B cell (primary cell): ENCODE measurements around the gene MAN2A1. TPM values are rescaled to one million over a fixed set of nuclear protein-coding genes. Genes with fewer than 3 reads are reported as not detected.

Source experiments
- ATAC-seq: fragments of 200-7000 bp; cut with Tn5 transposase; one replicate; pipeline ENCODE4 v1.10.0; 2021; ENCODE audit warnings: low read depth, mild to moderate bottlenecking, moderate number of reproducible peaks, moderate library complexity
- CTCF ChIA-PET: fragments of 350-600 bp; sonication (Branson Sonifier 250); formaldehyde crosslinking; loops from one replicate; lab custom pipeline; 2021; ENCODE audit warnings: antibody characterized with exemption, inconsistent platforms; lab: Charles Lee
- POLR2A ChIA-PET: fragments of 350-600 bp; sonication (Branson Sonifier 250); formaldehyde crosslinking; loops from one replicate; lab custom pipeline; 2021; ENCODE audit warnings: antibody characterized with exemption; lab: Charles Lee
- DNase-seq: peaks from one replicate; pipeline ENCODE4 v3.0.0; 2013
- H2AFZ ChIP-seq: 2 replicates; pipeline ENCODE4 v1.6.1; 2012; ENCODE audit warnings: mild to moderate bottlenecking, low read depth, low read length; ENCODE audit not compliant: insufficient read depth, poor library complexity, severe bottlenecking
- H3K27ac ChIP-seq, 2 donors: 1 replicate in 1 of 2; 2 replicates in 1 of 2; pipeline ENCODE4 v1.5.1; 2012 to 2013; ENCODE audit warnings: low read length in 2 of 2, mild to moderate bottlenecking in 2 of 2, moderate library complexity in 1 of 2
- H3K27me3 ChIP-seq, 4 experiments: fragments of 200-600 bp in 1 of 4; sonication (generic) in 1 of 4; replicated peaks in 1 of 4; 1 replicate in 2 of 4; 2 replicates in 2 of 4; pipeline versions ENCODE4 v1.6.1 to v1.7.0; 2013 to 2016; ENCODE audit warnings: low read length in 3 of 4, mild to moderate bottlenecking in 2 of 4, mixed read lengths in 1 of 4, moderate library complexity in 1 of 4; ENCODE audit not compliant: insufficient read depth in 4 of 4, control insufficient read depth in 3 of 4; ENCODE audit errors: control extremely low read depth in 1 of 4
- H3K36me3 ChIP-seq, 2 experiments: replicated peaks in 1 of 2; 1 replicate in 1 of 2; 2 replicates in 1 of 2; pipeline versions ENCODE4 v1.6.1 to v1.7.1; 2013; ENCODE audit warnings: low read length in 1 of 2; ENCODE audit not compliant: insufficient read depth in 2 of 2, control insufficient read depth in 1 of 2; ENCODE audit errors: control extremely low read depth in 1 of 2, extremely low read depth in 1 of 2
- H3K4me1 ChIP-seq, 2 donors: fragments of 200-600 bp in 1 of 2; sonication (generic) in 1 of 2; 1 replicate in 1 of 2; 2 replicates in 1 of 2; pipeline versions ENCODE4 v1.5.1 to v1.6.1; 2013 to 2017; ENCODE audit warnings: low read length in 2 of 2; ENCODE audit not compliant: control insufficient read depth in 2 of 2, insufficient read depth in 2 of 2
- H3K4me2 ChIP-seq: replicated peaks from 2 replicates; pipeline ENCODE3; 2012; ENCODE audit warnings: mild to moderate bottlenecking, low read depth, low read length; ENCODE audit not compliant: poor library complexity, severe bottlenecking
- H3K4me3 ChIP-seq, 5 experiments: fragments of 200-600 bp in 1 of 5; sonication (generic) in 1 of 5; 1 replicate in 3 of 5; 2 replicates in 2 of 5; pipeline versions ENCODE4 v1.5.1 to v1.7.0; 2011 to 2016; ENCODE audit warnings: low read length in 4 of 5, mild to moderate bottlenecking in 4 of 5, low read depth in 2 of 5, control low read depth in 1 of 5, moderate library complexity in 1 of 5; ENCODE audit not compliant: insufficient read depth in 1 of 5; ENCODE audit errors: control extremely low read depth in 1 of 5, extremely low read depth in 1 of 5
- H3K79me2 ChIP-seq: fragments of 200-600 bp; sonication (generic); one replicate; pipeline ENCODE4 v1.6.0; 2016; ENCODE audit warnings: low read length; ENCODE audit not compliant: control insufficient read depth, insufficient read depth
- H3K9ac ChIP-seq: fragments of 200-600 bp; sonication (generic); 2 replicates; pipeline ENCODE4 v1.6.1; 2017; ENCODE audit warnings: mild to moderate bottlenecking, low read length, moderate library complexity
- H3K9me3 ChIP-seq, 3 donors: one replicate each; pipeline versions ENCODE4 v1.6.1 to v1.7.1; 2013; ENCODE audit warnings: low read length in 2 of 3; ENCODE audit not compliant: control insufficient read depth in 2 of 3, insufficient read depth in 1 of 3; ENCODE audit errors: control extremely low read depth in 1 of 3
- H4K20me1 ChIP-seq: 2 replicates; pipeline ENCODE4 v1.6.0; 2012; ENCODE audit warnings: mild to moderate bottlenecking, low read length; ENCODE audit not compliant: insufficient read depth, control insufficient read depth, poor library complexity, severe bottlenecking
- H3K27ac Mint-ChIP-seq: one replicate; pipeline ENCODE4 v1.8.0; 2021; ENCODE audit warnings: mixed read lengths
- H3K27me3 Mint-ChIP-seq: one replicate; pipeline ENCODE4 v1.8.0; 2021; ENCODE audit warnings: mixed read lengths
- H3K4me1 Mint-ChIP-seq: one replicate; pipeline ENCODE4 v1.8.0; 2021; ENCODE audit warnings: mixed read lengths
- H3K4me3 Mint-ChIP-seq: one replicate; pipeline ENCODE4 v1.8.0; 2021; ENCODE audit warnings: mixed read lengths
- H3K9me3 Mint-ChIP-seq: one replicate; pipeline ENCODE4 v1.8.0; 2022; ENCODE audit warnings: mixed read lengths; ENCODE audit not compliant: insufficient read depth
- CTCF ChIP-seq: fragments of 200-600 bp; IDR thresholded peaks from one replicate; pipeline ENCODE4 v1.8.0; 2022; ENCODE audit warnings: antibody characterized with exemption, mild to moderate bottlenecking
- EZH2 ChIP-seq: IDR thresholded peaks from 2 replicates; pipeline ENCODE4 v1.6.1; 2012; ENCODE audit warnings: borderline replicate concordance, low read depth, mild to moderate bottlenecking, moderate library complexity, low read length; ENCODE audit not compliant: insufficient read depth, poor library complexity, severe bottlenecking
- WGBS: methylation state at CpG from one replicate; pipeline ENCODE4 v1.1.5; 2013; ENCODE audit warnings: missing lambda C conversion rate; ENCODE audit not compliant: insufficient coverage; 5-methylcytosine and 5-hydroxymethylcytosine counted together
- intact Hi-C: fragments of 100-400 bp; cut with micrococcal nuclease; formaldehyde crosslinking; loops from one replicate; pipeline ENCODE4 v1.10.0; 2022
- polyA plus RNA-seq: library from polyadenylated mRNA; depleted of rRNA; stranded (reverse); fragments of >200 nt; gene quantifications from 2 replicates; pipeline ENCODE4 v1.2.3, GENCODE V29; 2012
- total RNA-seq, 2 donors: library from RNA; stranded (reverse); fragments of 120-200 nt in 1 of 2; gene quantifications; 1 replicate in 1 of 2; 2 replicates in 1 of 2; pipeline versions ENCODE4 v1.2.3 to v1.2.4, GENCODE V29; 2013 to 2022

Gene MAN2A1
- total and polyA plus RNA-seq, 2 donors (not counting 1 experiment from before 2014, with no cell fraction given): 12.7 to 55.0 TPM

GRCh38 chr5:109707531-109707930 is 17.8 kb downstream of the MAN2A1 start:
- H3K4me3 ChIP-seq: no peak overlapping the region
- ChIA-PET CTCF (no interaction called here), POLR2A (no interaction called here)
- no peak for DNase-seq
- peaks cover 89% of the 10 kb centered on the region for H4K20me1 ChIP-seq
- H3K4me1 Mint-ChIP-seq: peaks cover 59% of the 10 kb centered on the region
- H3K27me3 ChIP-seq: no peaks in the 10 kb centered on the region
- no peak overlapping the region for H2AFZ ChIP-seq
- WGBS: 96% methylated on average over 2 of the region's 2 CpGs
- H3K9me3 Mint-ChIP-seq: no peaks in the 10 kb centered on the region
- no peak overlapping the region for H3K4me2 ChIP-seq
- TF ChIP-seq CTCF (no peak), EZH2 (no peak)
- no peak for ATAC-seq
- H3K27me3 Mint-ChIP-seq: no peaks in the 10 kb centered on the region
- no peak overlapping the region for H3K27ac ChIP-seq
- peaks cover 98% of the 10 kb centered on the region for H3K79me2 ChIP-seq
- H3K4me1 ChIP-seq: peaks cover 3 to 9% of the 10 kb centered on the region in 2 donors
- no peak overlapping the region for H3K27ac Mint-ChIP-seq
- H3K36me3 ChIP-seq: peaks cover 2 to 4% of the 10 kb centered on the region in 2 experiments
- H3K9ac ChIP-seq: no peak overlapping the region
- intact Hi-C loops: no loop called here
- no peak overlapping the region for H3K4me3 Mint-ChIP-seq
- H3K9me3 ChIP-seq: no peaks in the 10 kb centered on the region

- no peak for TF ChIP-seq EZH2
- no peak for TF ChIP-seq CTCF
These were observed 19.1 kb downstream of the MAN2A1 start for GRCh38 chr5:109708813-109709212.

More at GRCh38 chr5:109708813-109709212, 19.1 kb downstream of the MAN2A1 start:
- CTCF ChIA-PET: no interaction called here
- Histone ChIP-seq H3K9me3 (no peaks in the 10 kb centered on the region), H2AFZ (no peak overlapping the region), H3K27me3 (no peaks in the 10 kb centered on the region), H3K27ac (no peak overlapping the region), H3K4me3 (no peak overlapping the region), H3K36me3 (peaks cover 0 to 8% of the 10 kb centered on the region in 2 experiments), H4K20me1 (peaks cover 77% of the 10 kb centered on the region), H3K79me2 (peaks cover 96% of the 10 kb centered on the region), H3K4me2 (no peak overlapping the region), H3K4me1 (peaks cover 3 to 8% of the 10 kb centered on the region in 2 donors), H3K9ac (no peak overlapping the region)
- Mint-ChIP-seq H3K27me3 (no peaks in the 10 kb centered on the region), H3K27ac (no peak overlapping the region), H3K4me3 (no peak overlapping the region), H3K4me1 (peaks cover 54% of the 10 kb centered on the region), H3K9me3 (no peaks in the 10 kb centered on the region)
- WGBS: no CpG with 5 or more reads among the region's 2 CpGs
- DNase-seq (no peak), ATAC-seq (no peak)
- intact Hi-C loops: no loop called here
- POLR2A ChIA-PET: no interaction called here
